Measurements from ENCODE around the gene TELO2.
"Not testable (repeated sequence)": the region's sequence is repeated elsewhere in the genome, so short reads cannot be mapped to it uniquely, and the experiment has no call there.

TELO2 gene

GRCh38 chr16:1477033-1477432 is 16.1 kb upstream of the TELO2 start:
- H3K14ac ChIP-seq (ENCODE audit: low read length in 2 of 2): no peak overlapping the region
- no peak overlapping the region for H2BK12ac ChIP-seq (ENCODE audit: low read length in 2 of 2)
- no peak overlapping the region for H4K91ac ChIP-seq (ENCODE audit: low read length)
- DNase-seq: no peak
- no peak overlapping the region for H4K8ac ChIP-seq (ENCODE audit: low read length)
- no peak overlapping the region for H3K9ac ChIP-seq (ENCODE audit: low read length)
- H3K27ac ChIP-seq (ENCODE audit: low read length, poor library complexity, severe bottlenecking): no peak overlapping the region
- peaks cover 17% of the 10 kb centered on the region for H3K79me1 ChIP-seq (replicated peaks; ENCODE audit: low read length, poor library complexity, severe bottlenecking)
- H2BK5ac ChIP-seq (ENCODE audit: low read depth, low read length, poor library complexity, severe bottlenecking): no peak overlapping the region
- H2BK15ac ChIP-seq (ENCODE audit: low read depth, poor library complexity, severe bottlenecking): no peak overlapping the region
- no peak overlapping the region for H2AFZ ChIP-seq (ENCODE audit: low read depth, low read length)
- peak overlapping the region in 1 of 2 experiments; percentile 20 for H3K4me3 ChIP-seq (ENCODE audit: insufficient read depth in 1 of 2, low read depth in 1 of 2, low read length in 2 of 2)
- no peak overlapping the region for H3K23ac ChIP-seq (ENCODE audit: low read length in 2 of 2)
- no peak overlapping the region for H3K4ac ChIP-seq (ENCODE audit: low read depth in 1 of 2, low read length in 2 of 2)
- H3K27me3 ChIP-seq (ENCODE audit: control insufficient read depth in 1 of 2, insufficient read depth in 1 of 2, low read length in 2 of 2): no peaks in the 10 kb centered on the region
- H2AK5ac ChIP-seq (ENCODE audit: low read length, severe bottlenecking): no peak overlapping the region
- H3K4me2 ChIP-seq (ENCODE audit: low read length, poor library complexity, severe bottlenecking): no peak overlapping the region
- 93% methylated on average over 10 of the region's 10 CpGs for WGBS
- no peak overlapping the region for H3K18ac ChIP-seq (ENCODE audit: low read depth in 1 of 2, low read length in 2 of 2)
- no peak overlapping the region for H2BK120ac ChIP-seq (ENCODE audit: low read depth, low read length)
- peaks cover 22% of the 10 kb centered on the region for H3K4me1 ChIP-seq (ENCODE audit: control insufficient read depth, insufficient read depth, low read depth, low read length)
- H3K9me3 ChIP-seq (ENCODE audit: control insufficient read depth, low read length): peaks cover 2% of the 10 kb centered on the region
- H3K36me3 ChIP-seq (ENCODE audit: control insufficient read depth in 1 of 2, insufficient read depth in 2 of 2, low read depth in 1 of 2, low read length in 2 of 2): no peaks in the 10 kb centered on the region

GRCh38 chr16:1478937-1479336 is 14.2 kb upstream of the TELO2 start:
- H3K18ac ChIP-seq (ENCODE audit: low read depth in 1 of 2, low read length in 2 of 2); H3K4me3 ChIP-seq (ENCODE audit: insufficient read depth in 1 of 2, low read depth in 1 of 2, low read length in 2 of 2); H3K23ac ChIP-seq (ENCODE audit: low read length in 2 of 2); H2AFZ ChIP-seq (ENCODE audit: low read depth, low read length); H2BK15ac ChIP-seq (ENCODE audit: low read depth, poor library complexity, severe bottlenecking); H2BK12ac ChIP-seq (ENCODE audit: low read length in 2 of 2); H4K91ac ChIP-seq (ENCODE audit: low read length); H2BK5ac ChIP-seq (ENCODE audit: low read depth, low read length, poor library complexity, severe bottlenecking); H3K36me3 ChIP-seq (ENCODE audit: control insufficient read depth in 1 of 2, insufficient read depth in 2 of 2, low read depth in 1 of 2, low read length in 2 of 2); H4K8ac ChIP-seq (ENCODE audit: low read length); H3K9ac ChIP-seq (ENCODE audit: low read length); H3K14ac ChIP-seq (ENCODE audit: low read length in 2 of 2); H2BK120ac ChIP-seq (ENCODE audit: low read depth, low read length); H3K4ac ChIP-seq (ENCODE audit: low read depth in 1 of 2, low read length in 2 of 2); H3K4me2 ChIP-seq (ENCODE audit: low read length, poor library complexity, severe bottlenecking); H3K27ac ChIP-seq (ENCODE audit: low read length, poor library complexity, severe bottlenecking); H3K9me3 ChIP-seq (ENCODE audit: control insufficient read depth, low read length); DNase-seq; H2AK5ac ChIP-seq (ENCODE audit: low read length, severe bottlenecking): not testable (repeated sequence)
- peaks cover 9 to 11% of the 10 kb centered on the region in 2 experiments for H3K27me3 ChIP-seq (ENCODE audit: control insufficient read depth in 1 of 2, insufficient read depth in 1 of 2, low read length in 2 of 2)
- H3K79me1 ChIP-seq (replicated peaks; ENCODE audit: low read length, poor library complexity, severe bottlenecking): peaks cover 17% of the 10 kb centered on the region
- WGBS: 92% methylated on average over 6 of the region's 9 CpGs
- H3K4me1 ChIP-seq (ENCODE audit: control insufficient read depth, insufficient read depth, low read depth, low read length): peaks cover 15% of the 10 kb centered on the region

- no peak for DNase-seq
- WGBS: 84% methylated on average over 27 of the region's 28 CpGs
- no peaks in the 10 kb centered on the region for H3K79me1 ChIP-seq (replicated peaks; ENCODE audit: low read length, poor library complexity, severe bottlenecking)
- no peak overlapping the region for H3K18ac ChIP-seq (ENCODE audit: low read depth in 1 of 2, low read length in 2 of 2)
- no peak overlapping the region for H3K27ac ChIP-seq (ENCODE audit: low read length, poor library complexity, severe bottlenecking)
- H3K27me3 ChIP-seq (ENCODE audit: control insufficient read depth in 1 of 2, insufficient read depth in 1 of 2, low read length in 2 of 2): peaks cover 9 to 13% of the 10 kb centered on the region in 2 experiments
- H3K4me1 ChIP-seq (ENCODE audit: control insufficient read depth, insufficient read depth, low read depth, low read length): no peaks in the 10 kb centered on the region
- no peak overlapping the region for H2BK15ac ChIP-seq (ENCODE audit: low read depth, poor library complexity, severe bottlenecking)
- H3K23ac ChIP-seq (ENCODE audit: low read length in 2 of 2): no peak overlapping the region
- H2BK12ac ChIP-seq (ENCODE audit: low read length in 2 of 2): no peak overlapping the region
- no peak overlapping the region for H3K14ac ChIP-seq (ENCODE audit: low read length in 2 of 2)
- H3K4me2 ChIP-seq (ENCODE audit: low read length, poor library complexity, severe bottlenecking): no peak overlapping the region
- H3K36me3 ChIP-seq (ENCODE audit: control insufficient read depth in 1 of 2, insufficient read depth in 2 of 2, low read depth in 1 of 2, low read length in 2 of 2): no peaks in the 10 kb centered on the region
- no peak overlapping the region for H3K9ac ChIP-seq (ENCODE audit: low read length)
- peak overlapping the region in 1 of 2 experiments; percentile 30 for H3K4ac ChIP-seq (ENCODE audit: low read depth in 1 of 2, low read length in 2 of 2)
- no peak overlapping the region for H4K8ac ChIP-seq (ENCODE audit: low read length)
- H2BK120ac ChIP-seq (ENCODE audit: low read depth, low read length): no peak overlapping the region
- no peak overlapping the region for H4K91ac ChIP-seq (ENCODE audit: low read length)
- peaks cover 2% of the 10 kb centered on the region for H3K9me3 ChIP-seq (ENCODE audit: control insufficient read depth, low read length)
- no peak overlapping the region for H2AK5ac ChIP-seq (ENCODE audit: low read length, severe bottlenecking)
- H2BK5ac ChIP-seq (ENCODE audit: low read depth, low read length, poor library complexity, severe bottlenecking): no peak overlapping the region
- H2AFZ ChIP-seq (ENCODE audit: low read depth, low read length): no peak overlapping the region
- no peak overlapping the region for H3K4me3 ChIP-seq (ENCODE audit: insufficient read depth in 1 of 2, low read depth in 1 of 2, low read length in 2 of 2)
Observed at GRCh38 chr16:1481906-1482835, 11.0 kb upstream of the TELO2 start.

- H4K91ac ChIP-seq (ENCODE audit: low read length): no peak overlapping the region
- no peak overlapping the region for H3K14ac ChIP-seq (ENCODE audit: low read length in 2 of 2)
- no peak overlapping the region for H2AK5ac ChIP-seq (ENCODE audit: low read length, severe bottlenecking)
- H3K4me2 ChIP-seq (ENCODE audit: low read length, poor library complexity, severe bottlenecking): no peak overlapping the region
- H3K4ac ChIP-seq (ENCODE audit: low read depth in 1 of 2, low read length in 2 of 2): no peak overlapping the region
- H3K36me3 ChIP-seq (ENCODE audit: control insufficient read depth in 1 of 2, insufficient read depth in 2 of 2, low read depth in 1 of 2, low read length in 2 of 2): no peaks in the 10 kb centered on the region
- no peak overlapping the region for H3K18ac ChIP-seq (ENCODE audit: low read depth in 1 of 2, low read length in 2 of 2)
- no peak overlapping the region for H3K4me3 ChIP-seq (ENCODE audit: insufficient read depth in 1 of 2, low read depth in 1 of 2, low read length in 2 of 2)
- H2BK15ac ChIP-seq (ENCODE audit: low read depth, poor library complexity, severe bottlenecking): no peak overlapping the region
- no peak overlapping the region for H3K27ac ChIP-seq (ENCODE audit: low read length, poor library complexity, severe bottlenecking)
- peaks cover 2% of the 10 kb centered on the region for H3K9me3 ChIP-seq (ENCODE audit: control insufficient read depth, low read length)
- H3K4me1 ChIP-seq (ENCODE audit: control insufficient read depth, insufficient read depth, low read depth, low read length): no peaks in the 10 kb centered on the region
- no peak for DNase-seq
- H3K27me3 ChIP-seq (ENCODE audit: control insufficient read depth in 1 of 2, insufficient read depth in 1 of 2, low read length in 2 of 2): peaks cover 9 to 13% of the 10 kb centered on the region in 2 experiments
- H2BK120ac ChIP-seq (ENCODE audit: low read depth, low read length): no peak overlapping the region
- H4K8ac ChIP-seq (ENCODE audit: low read length): no peak overlapping the region
- H3K79me1 ChIP-seq (replicated peaks; ENCODE audit: low read length, poor library complexity, severe bottlenecking): no peaks in the 10 kb centered on the region
- no peak overlapping the region for H2BK5ac ChIP-seq (ENCODE audit: low read depth, low read length, poor library complexity, severe bottlenecking)
- no peak overlapping the region for H2AFZ ChIP-seq (ENCODE audit: low read depth, low read length)
- no peak overlapping the region for H2BK12ac ChIP-seq (ENCODE audit: low read length in 2 of 2)
- WGBS: 90% methylated on average over 40 of the region's 40 CpGs
- no peak overlapping the region for H3K23ac ChIP-seq (ENCODE audit: low read length in 2 of 2)
- H3K9ac ChIP-seq (ENCODE audit: low read length): no peak overlapping the region
Observed at GRCh38 chr16:1485847-1486496, 7.2 kb upstream of the TELO2 start.
